NCI-H1694 treated with DMSO at 0.1 percent for 48 hours (cell line): Measurements from ENCODE around the gene ALPK1.
"Not testable (repeated sequence)": the region's sequence is repeated elsewhere in the genome, so short reads cannot be mapped to it uniquely, and the experiment has no call there.

ENCODE experiments used
- DNase-seq: peaks from one replicate; lab custom pipeline; 2025; lab: John Stamatoyannopoulos, UW

Gene ALPK1

GRCh38 chr4:112296949-112297880 is at the start of gene ALPK1:
TSS of gene ALPK1 (plus strand) at chr4:112297369.
- no peak for DNase-seq

- DNase-seq = no peak
Measured at GRCh38 chr4:112251019-112251643, 46.0 kb upstream of the ALPK1 start.

- no peak for DNase-seq
Measured at GRCh38 chr4:112252234-112252633, 44.9 kb upstream of the ALPK1 start.

GRCh38 chr4:112253382-112254000 is 43.7 kb upstream of the ALPK1 start:
- DNase-seq = no peak

GRCh38 chr4:112257098-112257497 is 40.1 kb upstream of the ALPK1 start:
- no peak for DNase-seq

- peak; percentile 3 for DNase-seq
Measured at GRCh38 chr4:112266823-112267222, 30.3 kb upstream of the ALPK1 start.

- no peak for DNase-seq
Measured at GRCh38 chr4:112270051-112270450, 27.1 kb upstream of the ALPK1 start.

GRCh38 chr4:112270640-112271421 is 26.3 kb upstream of the ALPK1 start:
- DNase-seq = no peak

GRCh38 chr4:112272292-112272691 is 24.9 kb upstream of the ALPK1 start:
- no peak for DNase-seq

GRCh38 chr4:112274959-112275358 is 22.2 kb upstream of the ALPK1 start:
- DNase-seq = no peak

GRCh38 chr4:112276113-112276512 is 21.1 kb upstream of the ALPK1 start:
- no peak for DNase-seq

GRCh38 chr4:112277220-112277619 is 19.9 kb upstream of the ALPK1 start:
- DNase-seq = no peak

GRCh38 chr4:112277705-112278448 is 19.3 kb upstream of the ALPK1 start:
- no peak for DNase-seq

- no peak for DNase-seq
Measured at GRCh38 chr4:112279025-112279881, 17.9 kb upstream of the ALPK1 start.

- no peak for DNase-seq
Measured at GRCh38 chr4:112279882-112280315, 17.3 kb upstream of the ALPK1 start.

- DNase-seq = no peak
Measured at GRCh38 chr4:112280386-112281056, 16.6 kb upstream of the ALPK1 start.

GRCh38 chr4:112281895-112282398 is 15.2 kb upstream of the ALPK1 start:
- DNase-seq = not testable (repeated sequence)

- no peak for DNase-seq
Measured at GRCh38 chr4:112282860-112283667, 14.1 kb upstream of the ALPK1 start.

GRCh38 chr4:112284166-112284565 is 13.0 kb upstream of the ALPK1 start:
- no peak for DNase-seq
